ENCODE results near the gene TRIML1.
"Not testable (repeated sequence)": the region's sequence is repeated elsewhere in the genome, so short reads cannot be mapped to it uniquely, and the experiment has no call there.

Gene TRIML1

GRCh38 chr4:188154668-188155405 is 15.6 kb downstream of the TRIML1 start:
- DNase-seq (ENCODE audit: low spot score) = no peak

- no peak for DNase-seq (ENCODE audit: low spot score)
These were observed 19.1 kb downstream of the TRIML1 start for GRCh38 chr4:188158336-188158735.

- not testable (repeated sequence) for DNase-seq (ENCODE audit: low spot score)
These were observed 20.4 kb downstream of the TRIML1 start for GRCh38 chr4:188159513-188160226.

- no peak for DNase-seq (ENCODE audit: low spot score)
These were observed 21.2 kb downstream of the TRIML1 start for GRCh38 chr4:188160406-188160805.

- no peak for DNase-seq (ENCODE audit: low spot score)
These were observed 21.9 kb downstream of the TRIML1 start for GRCh38 chr4:188161167-188161566.

GRCh38 chr4:188162698-188163097 is 23.5 kb downstream of the TRIML1 start:
- DNase-seq (ENCODE audit: low spot score) = no peak

GRCh38 chr4:188168726-188169373 is 29.6 kb downstream of the TRIML1 start:
- no peak for DNase-seq (ENCODE audit: low spot score)

GRCh38 chr4:188171551-188171950 is 32.3 kb downstream of the TRIML1 start:
- no peak for DNase-seq (ENCODE audit: low spot score)

- no peak for DNase-seq (ENCODE audit: low spot score)
These were observed 36.0 kb downstream of the TRIML1 start for GRCh38 chr4:188175288-188175687.

- no peak for DNase-seq (ENCODE audit: low spot score)
These were observed 38.9 kb downstream of the TRIML1 start for GRCh38 chr4:188177997-188178675.

GRCh38 chr4:188178806-188179205 is 39.6 kb downstream of the TRIML1 start:
- no peak for DNase-seq (ENCODE audit: low spot score)

- no peak for DNase-seq (ENCODE audit: low spot score)
These were observed 47.9 kb downstream of the TRIML1 start for GRCh38 chr4:188187106-188187505.

- no peak for DNase-seq (ENCODE audit: low spot score)
These were observed 51.2 kb downstream of the TRIML1 start for GRCh38 chr4:188190461-188190860.

GRCh38 chr4:188194421-188194820 is 55.2 kb downstream of the TRIML1 start:
- no peak for DNase-seq (ENCODE audit: low spot score)

- no peak for DNase-seq (ENCODE audit: low spot score)
These were observed 56.2 kb downstream of the TRIML1 start for GRCh38 chr4:188195389-188195985.

GRCh38 chr4:188196134-188196735 is 57.0 kb downstream of the TRIML1 start:
- no peak for DNase-seq (ENCODE audit: low spot score)
